Measurements from ENCODE around the gene JAK2.
"Not testable (repeated sequence)": the region's sequence is repeated elsewhere in the genome, so short reads cannot be mapped to it uniquely, and the experiment has no call there.

JAK2 gene

DNA sequence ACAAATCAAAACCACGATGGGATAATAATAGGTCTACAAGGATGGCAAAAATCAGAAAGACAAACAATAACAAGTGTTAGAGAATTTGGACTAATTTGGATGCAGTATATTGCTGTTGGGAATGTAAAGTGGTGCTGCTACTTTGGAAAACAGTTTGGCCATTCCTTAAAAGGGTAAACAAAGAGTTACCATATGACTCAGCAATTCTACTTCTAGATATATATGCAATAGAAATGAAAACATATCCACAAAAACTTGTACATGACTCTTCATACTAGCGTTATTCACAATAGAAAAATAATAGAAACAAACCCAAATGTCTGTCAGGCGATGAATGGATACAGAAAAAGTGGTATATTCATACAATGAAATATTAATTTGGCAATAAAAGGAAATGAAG lies 58.3 kb downstream of the JAK2 start:
- no peak for DNase-seq

DNA sequence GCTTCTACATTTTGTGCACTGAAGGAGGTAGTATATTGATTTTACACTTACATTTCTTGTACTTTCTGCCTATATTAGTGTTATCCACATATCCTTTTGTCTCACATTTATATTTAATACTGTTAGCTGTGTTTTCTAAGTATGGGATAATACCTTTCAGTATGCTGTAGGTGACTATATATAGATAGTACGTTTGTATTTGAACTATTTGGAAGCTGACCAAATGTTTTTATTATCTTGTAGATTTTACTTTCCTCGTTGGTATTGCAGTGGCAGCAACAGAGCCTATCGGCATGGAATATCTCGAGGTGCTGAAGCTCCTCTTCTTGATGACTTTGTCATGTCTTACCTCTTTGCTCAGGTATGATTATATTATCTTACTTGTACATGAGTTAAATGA lies 59.1 kb downstream of the JAK2 start:
- no peak for DNase-seq

DNA sequence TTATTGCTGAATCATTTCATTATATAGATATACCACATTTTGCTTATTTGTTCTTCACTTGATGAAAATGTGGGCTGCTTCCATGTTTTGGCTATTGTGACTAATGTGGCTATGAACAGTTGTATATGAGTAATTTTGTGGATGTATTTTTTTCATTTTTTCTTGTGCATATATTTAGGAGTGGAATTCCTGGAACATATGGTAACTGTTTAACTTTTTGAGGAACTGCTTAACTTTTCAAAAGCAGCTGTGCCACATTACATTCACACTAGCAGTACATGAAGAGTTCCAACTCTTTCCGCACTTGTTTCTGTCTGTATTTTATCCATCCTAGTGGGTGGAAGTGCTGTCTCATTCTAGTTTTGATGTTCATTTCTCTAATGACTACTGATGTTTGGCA lies 67.8 kb downstream of the JAK2 start:
- no peak for DNase-seq

DNA sequence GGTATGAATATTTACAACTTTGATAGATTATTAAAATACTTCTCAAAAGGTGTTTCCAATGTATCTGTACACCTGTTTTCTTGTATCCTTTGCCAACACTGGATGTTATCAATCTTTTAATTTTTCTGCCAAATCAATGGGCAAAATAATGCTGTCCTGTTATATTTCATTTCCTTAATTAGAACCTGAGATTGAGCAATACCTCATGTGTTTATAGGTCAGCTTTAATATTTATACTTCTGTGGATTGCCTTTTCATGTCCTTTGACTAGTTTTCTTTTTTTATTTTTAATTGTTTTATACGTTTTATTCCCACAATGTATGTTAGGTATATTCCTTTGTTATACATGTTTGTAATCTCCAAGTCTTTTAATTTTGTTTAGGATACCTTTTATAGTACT lies 77.6 kb downstream of the JAK2 start:
- DNase-seq = no peak

DNA sequence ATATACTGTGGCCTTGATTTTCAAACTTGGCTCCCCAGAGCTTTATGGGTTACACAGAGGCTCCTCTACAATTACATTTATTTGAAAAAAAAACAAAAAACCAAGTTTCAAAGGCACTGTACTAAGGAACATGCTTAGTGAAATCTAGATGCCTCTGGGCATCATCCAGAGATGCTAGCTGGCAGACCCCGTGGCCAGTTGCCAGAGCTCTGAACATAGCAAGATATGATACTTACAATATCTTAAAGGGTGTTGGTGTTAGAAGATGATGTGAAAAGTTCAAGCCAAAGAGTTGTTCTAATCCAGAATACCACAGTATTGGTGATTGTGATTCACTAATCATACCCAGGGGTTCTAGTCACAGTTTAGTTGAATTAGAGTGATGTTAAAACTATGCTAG lies 87.8 kb downstream of the JAK2 start:
- no peak for DNase-seq

DNA sequence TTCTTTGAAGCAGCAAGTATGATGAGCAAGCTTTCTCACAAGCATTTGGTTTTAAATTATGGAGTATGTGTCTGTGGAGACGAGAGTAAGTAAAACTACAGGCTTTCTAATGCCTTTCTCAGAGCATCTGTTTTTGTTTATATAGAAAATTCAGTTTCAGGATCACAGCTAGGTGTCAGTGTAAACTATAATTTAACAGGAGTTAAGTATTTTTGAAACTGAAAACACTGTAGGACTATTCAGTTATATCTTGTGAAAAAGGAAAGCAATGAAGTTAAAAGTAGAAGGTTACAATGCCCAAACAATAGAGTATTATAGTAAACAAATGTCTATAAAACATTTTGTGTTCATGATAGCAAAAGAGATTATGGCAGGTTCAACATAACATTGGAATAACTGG lies 88.6 kb downstream of the JAK2 start:
- DNase-seq = no peak

DNA sequence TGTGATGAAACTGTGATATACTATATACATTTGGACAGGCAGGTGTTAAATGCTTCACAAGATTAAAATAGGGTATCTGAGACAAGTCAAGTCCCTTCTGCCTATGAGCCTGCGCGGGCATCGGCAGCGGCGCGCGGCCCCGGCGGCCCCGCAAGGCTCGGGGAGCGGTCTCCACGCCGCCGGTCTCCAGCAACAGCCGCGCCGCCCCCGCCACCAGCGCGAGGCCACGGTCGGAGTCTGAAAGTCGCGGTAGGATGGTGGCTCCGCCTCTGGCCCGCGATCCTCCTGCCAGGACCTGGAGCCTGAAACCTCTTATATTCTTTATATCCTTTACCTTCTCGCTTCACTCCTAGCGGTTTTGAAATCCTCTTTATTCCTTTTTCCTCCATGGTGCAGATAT lies 100.9 kb downstream of the JAK2 start:
- no peak for DNase-seq

DNA sequence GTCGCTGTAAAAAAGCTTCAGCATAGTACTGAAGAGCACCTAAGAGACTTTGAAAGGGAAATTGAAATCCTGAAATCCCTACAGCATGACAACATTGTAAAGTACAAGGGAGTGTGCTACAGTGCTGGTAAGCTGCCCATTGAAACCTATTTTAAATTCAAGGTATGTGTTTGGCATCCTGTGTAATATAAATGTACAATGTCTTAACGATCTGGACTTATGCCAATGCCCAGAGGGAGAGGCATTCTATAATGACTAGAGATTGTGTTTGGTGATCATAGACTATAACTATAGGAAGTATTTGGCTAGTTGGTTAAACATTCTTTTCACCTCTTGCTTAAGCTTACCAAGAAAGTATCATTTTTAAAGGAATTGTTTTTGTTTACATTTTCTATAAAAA lies 104.7 kb downstream of the JAK2 start:
- DNase-seq = no peak

DNA sequence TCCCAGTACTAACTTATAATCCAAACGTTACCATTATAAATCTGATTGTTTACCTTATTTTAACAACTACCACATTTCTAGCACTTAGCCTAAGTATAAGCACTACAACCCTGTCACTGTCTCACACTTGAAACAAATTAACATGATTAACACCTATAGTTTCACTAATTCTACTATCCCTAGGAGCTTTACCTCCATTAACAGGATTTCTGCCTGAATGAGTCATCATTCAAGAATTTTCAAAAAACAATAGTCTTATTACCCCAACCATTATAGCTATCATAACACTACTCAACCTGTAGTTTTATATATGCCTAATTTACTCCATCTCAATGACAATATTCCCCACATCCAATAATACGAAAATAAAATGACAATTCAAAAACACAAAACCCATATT lies 110.7 kb downstream of the JAK2 start:
- DNase-seq = no peak

DNA sequence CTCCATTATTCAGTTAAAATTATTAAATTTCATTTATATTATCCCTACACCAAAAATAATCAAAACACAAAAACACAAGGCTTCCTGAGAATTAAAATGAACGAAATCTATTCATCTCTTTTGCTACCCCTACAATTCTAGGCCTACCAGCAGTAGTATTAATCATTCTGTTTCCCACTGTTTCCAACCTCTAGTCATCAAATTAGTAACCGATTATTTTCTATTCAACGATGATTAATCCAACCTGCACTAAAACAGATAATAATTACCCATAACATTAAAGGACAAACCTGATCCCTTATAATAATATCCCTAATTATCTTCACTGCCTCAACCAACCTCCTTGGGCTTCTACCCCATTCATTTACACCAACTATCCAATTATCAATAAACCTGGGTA lies 114.4 kb downstream of the JAK2 start:
- DNase-seq = peak; percentile 11

DNA sequence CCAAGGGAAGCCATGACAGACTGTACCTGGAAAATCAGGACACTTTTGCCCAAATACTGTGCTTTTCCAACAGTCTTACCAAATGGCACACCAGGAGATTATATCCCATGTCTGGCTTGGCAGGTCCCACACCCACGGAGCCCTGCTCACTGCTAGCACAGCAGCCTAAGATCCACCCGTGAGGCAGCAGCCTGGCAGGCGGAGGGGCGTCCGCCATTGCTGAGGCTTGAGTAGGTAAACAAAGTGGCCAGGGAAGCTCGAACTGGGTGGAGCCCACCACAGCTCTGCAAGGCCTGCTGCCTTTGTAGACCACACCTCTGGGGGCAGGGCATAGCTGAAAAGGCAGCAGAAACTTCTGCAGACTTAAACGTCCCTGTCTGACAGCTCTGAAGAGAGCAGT lies 116.1 kb downstream of the JAK2 start:
- not testable (repeated sequence) for DNase-seq

DNA sequence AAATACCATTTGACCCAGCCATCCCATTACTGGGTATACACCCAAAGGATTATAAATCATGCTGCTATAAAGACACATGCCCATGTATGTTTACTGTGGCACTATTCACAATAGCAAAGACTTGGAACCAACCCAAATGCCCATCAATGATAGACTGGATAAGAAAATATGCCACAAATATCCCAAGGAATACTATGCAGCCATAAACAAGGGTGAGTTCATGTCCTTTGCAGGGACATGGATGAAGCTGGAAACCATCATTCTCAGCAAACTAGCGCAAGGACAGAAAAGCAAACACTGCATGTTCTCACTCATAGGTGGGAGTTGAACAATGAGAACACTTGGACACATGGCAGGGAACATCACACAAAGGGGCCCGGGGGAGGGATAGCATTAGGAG lies 121.4 kb downstream of the JAK2 start:
- DNase-seq = not testable (repeated sequence)

DNA sequence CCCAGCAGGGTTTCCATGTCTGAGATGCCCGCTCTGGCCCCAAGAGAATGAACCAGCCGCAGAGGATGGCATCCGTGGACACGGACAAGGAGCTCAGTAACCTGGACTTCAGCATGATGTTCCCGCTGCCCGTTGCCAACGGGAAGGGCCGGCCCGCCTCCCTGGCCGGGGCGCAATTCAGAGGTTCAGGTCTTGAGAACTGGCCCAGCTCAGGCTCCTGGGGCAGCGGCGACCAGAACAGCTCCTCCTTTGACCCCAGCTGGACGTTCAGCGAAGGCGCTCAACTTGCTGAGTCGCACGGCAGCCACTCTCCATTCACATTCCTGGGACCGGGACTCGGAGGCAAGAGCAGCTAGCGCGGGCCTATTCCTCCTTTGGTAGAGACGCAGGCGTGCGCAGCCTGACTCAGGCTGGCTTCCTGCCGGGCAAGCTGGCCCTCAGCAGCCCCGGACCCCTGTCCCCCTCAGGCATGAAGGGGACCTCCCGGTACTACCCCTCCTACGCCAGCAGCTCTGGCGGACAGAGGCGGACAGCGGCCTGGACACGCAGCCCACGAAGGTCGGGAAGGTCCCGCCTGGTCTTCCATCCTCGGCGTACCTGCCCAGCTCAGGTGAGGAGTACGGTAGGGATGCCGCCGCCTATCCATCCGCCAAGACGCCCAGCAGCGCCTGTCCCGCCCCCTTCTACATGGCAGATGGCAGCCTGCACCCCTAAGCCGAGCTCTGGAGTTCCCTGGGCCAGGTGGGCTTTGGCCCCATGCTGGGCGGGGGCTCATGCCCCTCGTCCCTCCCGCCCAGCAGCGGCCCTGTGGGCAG lies 126.0 kb downstream of the JAK2 start:
- no peak for DNase-seq

DNA sequence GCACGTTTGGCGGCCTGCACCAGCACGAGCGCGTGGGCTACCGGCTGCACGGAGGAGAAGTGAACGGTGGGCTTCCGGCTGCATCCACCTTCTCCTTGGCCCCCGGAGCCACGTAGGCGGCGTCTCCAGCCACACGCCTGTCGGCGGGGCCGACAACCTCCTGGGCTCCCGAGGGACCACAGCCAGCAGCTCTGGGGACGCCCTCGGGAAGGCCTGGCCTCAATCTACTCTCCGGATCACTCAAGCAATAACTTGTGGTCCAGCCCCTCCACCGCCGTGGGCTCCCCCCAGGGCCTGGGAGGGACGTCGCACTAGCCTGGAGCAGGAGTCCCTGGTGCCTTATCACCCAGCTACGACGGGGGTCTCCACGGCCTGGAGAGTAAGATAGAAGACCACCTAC lies 126.6 kb downstream of the JAK2 start:
- DNase-seq = no peak

DNA sequence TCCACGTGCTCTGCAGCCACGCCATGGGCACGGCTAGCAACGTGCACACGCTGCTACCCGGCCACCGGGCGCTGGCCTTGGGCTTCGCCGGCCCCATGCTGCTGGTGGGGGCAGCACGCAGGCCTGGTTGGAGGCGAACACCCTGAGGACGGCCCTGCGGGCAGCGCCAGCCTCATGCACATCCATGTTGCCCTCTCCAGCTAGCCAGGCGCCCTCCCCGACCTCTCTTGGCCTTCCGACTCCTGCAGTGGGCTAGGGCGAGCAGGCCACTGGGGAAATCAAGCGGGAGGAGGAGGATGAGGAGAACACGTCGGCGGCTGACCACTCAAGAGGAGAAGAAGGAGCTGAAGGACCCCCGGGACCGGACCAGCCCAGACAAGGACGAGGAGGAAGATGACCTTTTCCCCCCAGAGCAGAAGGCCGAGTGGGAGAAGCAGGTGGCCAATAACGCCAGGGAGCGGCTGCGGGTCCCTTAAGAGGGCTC lies 127.1 kb downstream of the JAK2 start:
- no peak for DNase-seq

DNA sequence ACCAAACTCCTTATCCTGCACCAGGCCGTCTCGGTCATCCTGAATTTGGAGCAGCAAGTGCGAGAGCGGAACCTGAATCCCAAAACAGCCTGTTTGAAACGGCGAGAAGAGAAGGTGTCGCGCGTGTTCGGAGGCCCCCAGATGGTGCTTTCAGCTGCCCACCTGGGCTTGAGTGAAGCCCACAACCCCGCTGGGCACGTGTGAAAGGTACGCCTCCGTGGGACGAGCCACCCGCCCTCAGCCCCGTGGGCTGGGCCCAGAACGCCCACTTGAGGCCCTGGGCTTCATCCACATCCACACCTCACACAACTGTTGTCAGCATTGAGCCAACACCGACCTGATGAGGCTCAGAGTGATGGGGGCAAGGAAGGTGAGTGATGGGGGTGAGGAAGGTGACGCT lies 127.6 kb downstream of the JAK2 start:
- no peak for DNase-seq

DNA sequence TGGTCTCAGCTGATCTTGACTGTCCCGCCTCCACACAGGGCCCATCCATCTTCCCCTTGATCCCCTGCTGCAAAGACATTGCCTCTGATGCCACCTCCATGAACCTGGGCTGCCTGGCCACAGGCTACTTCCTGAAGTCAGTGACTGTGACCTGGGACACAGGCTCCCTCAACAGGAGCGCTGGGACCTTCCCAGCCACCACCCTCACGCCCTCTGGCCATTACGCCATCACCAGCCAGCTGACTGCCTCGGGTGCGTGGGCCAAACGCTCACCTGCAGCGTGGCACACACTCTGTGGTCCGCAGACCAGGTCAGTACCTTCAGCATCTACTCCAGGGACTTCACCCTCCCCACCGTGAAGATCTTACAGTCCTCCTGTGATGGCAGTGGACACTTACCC lies 128.5 kb downstream of the JAK2 start:
- no peak for DNase-seq

DNA sequence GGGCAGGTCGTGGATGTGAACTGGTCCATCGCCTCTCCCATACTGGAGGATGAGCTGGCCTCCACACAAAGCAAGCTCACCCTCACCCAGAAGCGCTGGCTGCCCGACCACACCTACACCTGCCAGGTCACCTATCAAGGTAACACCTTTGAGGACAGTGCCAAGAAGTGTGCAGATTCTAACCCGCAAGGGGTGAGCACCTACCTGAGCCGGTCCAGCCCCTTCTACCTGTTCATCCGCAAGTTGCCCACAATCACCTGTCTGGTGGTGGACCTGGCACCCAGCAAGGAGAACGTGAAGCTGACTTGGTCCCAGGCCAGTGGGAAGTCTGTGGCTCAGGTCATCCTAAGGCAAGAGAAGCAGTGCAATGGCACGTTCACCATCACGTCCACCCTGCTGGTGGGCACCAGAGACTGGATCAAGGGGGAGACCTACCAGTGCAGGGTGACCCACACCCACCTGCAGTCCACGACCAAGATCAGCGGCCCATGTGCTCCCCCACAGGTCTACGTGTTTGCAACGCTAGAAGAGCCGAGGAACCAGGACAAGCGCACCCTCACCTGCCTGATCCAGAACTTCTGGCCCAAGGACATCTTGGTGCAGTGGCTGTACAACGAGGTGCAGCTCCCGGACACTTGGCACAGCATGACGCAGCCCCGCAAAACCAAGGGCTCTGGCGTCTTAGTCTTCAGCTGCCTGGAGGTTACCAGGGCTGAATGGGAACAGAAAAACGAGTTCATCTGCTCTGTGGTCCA lies 129.1 kb downstream of the JAK2 start:
- no peak for DNase-seq

DNA sequence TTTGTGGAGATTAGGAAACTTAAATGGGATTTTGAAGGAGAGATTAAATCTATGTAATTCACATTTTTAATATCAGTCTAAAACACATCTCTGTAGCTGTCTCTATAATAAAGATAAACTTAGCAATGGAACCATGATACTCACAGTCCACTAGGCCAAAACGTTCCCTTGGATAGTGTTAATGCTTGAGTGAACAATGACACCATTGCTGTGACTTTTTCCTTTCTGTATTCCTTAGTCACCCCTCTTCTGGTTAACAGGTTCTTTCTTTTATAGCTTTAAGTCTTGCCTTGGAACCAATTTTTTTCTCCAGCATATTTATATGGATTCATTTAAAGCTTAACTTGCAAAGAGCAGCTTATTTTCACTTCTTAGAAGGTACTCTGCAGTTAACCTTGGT lies 137.0 kb downstream of the JAK2 start:
- peak; percentile 39 for DNase-seq

DNA sequence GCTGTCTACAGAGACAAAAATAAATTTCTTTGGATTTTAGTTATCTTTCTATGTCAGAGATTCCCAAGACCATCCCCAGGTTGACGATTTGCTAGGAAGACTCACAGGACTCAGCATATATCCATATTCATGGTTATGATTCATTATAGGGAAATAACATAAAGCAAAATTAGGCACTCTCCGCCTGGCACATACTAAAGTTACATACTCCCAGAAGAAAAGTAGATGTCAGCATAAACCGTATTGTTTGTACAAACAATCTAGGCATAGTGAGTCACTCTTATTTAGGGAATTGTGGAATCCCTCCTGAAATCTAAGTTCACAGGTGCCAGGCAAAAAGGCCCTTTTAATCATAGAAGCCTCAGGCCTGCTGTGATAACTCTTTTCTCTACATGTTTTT lies 137.4 kb downstream of the JAK2 start:
- DNase-seq = no peak

DNA sequence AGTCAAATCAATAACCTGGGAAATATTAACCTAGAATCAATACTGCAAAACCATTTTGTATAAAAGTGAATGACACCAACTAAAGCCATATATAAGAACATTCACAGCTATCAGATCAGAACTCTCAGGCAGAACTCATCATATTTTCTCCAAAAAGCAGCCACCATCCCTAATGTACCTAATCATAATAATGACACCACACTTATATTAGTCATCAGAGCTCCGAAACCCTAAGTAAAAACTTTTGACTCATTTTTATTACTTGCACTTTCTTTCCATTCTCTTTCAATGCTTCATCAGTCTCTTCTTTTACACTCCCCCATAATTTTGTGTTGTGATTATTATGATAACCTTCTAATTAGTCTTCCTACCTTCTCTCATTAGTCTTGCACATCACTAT lies 155.1 kb downstream of the JAK2 start:
- DNase-seq = no peak

DNA sequence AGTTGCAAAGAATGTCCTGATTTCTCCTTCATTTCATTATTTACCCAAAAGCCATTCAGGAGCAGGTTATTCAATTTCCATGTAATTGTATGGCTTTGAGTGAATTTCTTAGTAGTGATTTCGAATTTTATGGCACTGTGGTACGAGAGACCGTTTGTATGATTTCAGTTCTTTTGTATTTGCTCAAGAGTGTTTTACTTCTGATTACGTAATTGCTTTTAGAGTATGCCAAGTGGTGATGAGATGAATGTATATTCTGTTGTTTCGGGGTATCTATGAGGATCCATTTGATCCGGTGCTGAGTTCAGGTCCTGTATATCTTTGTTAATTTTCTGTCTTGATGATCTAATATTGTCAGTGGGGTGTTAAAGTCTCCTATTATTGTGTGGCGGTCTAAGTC lies 159.1 kb downstream of the JAK2 start:
- no peak for DNase-seq

DNA sequence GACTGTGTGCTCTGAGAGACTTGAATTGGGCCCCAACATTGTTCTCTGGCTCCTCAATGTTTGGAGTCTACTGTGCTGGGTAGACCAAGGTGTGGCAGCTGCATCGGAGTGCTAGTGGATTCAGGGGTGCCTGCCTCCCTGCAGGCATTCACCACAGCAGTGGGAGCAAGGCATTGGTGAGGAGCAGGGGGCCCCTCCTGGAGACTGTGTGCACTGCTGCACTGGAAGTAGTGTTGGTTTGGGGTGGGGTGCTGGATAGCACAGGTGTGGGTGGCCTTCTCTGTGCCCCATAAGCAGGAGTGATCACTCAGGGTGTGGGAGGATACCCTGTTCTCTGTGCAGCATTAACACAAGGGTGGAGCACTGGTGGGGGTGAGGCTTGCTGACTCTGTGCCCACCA lies 161.2 kb downstream of the JAK2 start:
- DNase-seq = no peak

Measured in kidney glomerular epithelial cell (primary cell).